Testis (tissue), 2 donors: ENCODE results near the gene COL15A1.

Experiments
- POLR2A ChIP-seq: fragments of 450-650 bp; IDR thresholded peaks from one replicate; pipeline ENCODE4 v1.6.1; 2017; ENCODE audit warnings: antibody characterized with exemption, mild to moderate bottlenecking, moderate library complexity
- TF ChIP-seq, protein P1 (sequence below), 3 experiments: fragments of 450-650 bp in 2 of 3; fragments of 200-600 bp in 1 of 3; sonication (generic) in 1 of 3; IDR thresholded peaks; one replicate each; pipeline ENCODE4 v1.5.1; 2016 to 2019; ENCODE audit warnings: antibody characterized with exemption in 3 of 3, mild to moderate bottlenecking in 2 of 3, moderate library complexity in 1 of 3

DNA sequence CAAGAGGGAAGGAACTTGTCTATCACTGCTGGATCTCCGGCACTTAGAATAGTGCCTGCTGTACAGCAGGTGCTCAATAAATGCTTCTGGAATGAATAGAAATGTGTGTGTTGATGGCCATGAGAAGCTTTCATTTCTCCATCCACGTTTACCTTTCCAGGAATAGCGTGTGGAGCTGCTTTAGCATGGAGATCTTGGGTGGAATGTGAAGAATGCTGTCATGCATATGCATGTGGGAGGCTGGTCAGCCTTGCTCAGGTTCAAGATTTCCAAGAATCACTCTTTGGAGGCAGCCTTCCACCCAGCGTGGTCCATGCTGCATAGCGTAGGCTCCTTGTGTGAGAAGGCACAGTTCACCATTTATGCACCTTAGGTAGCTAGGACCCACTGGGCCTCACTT, 19.2 kb downstream of the COL15A1 start:
- TF ChIP-seq, protein P1, sequence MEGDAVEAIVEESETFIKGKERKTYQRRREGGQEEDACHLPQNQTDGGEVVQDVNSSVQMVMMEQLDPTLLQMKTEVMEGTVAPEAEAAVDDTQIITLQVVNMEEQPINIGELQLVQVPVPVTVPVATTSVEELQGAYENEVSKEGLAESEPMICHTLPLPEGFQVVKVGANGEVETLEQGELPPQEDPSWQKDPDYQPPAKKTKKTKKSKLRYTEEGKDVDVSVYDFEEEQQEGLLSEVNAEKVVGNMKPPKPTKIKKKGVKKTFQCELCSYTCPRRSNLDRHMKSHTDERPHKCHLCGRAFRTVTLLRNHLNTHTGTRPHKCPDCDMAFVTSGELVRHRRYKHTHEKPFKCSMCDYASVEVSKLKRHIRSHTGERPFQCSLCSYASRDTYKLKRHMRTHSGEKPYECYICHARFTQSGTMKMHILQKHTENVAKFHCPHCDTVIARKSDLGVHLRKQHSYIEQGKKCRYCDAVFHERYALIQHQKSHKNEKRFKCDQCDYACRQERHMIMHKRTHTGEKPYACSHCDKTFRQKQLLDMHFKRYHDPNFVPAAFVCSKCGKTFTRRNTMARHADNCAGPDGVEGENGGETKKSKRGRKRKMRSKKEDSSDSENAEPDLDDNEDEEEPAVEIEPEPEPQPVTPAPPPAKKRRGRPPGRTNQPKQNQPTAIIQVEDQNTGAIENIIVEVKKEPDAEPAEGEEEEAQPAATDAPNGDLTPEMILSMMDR (IDR thresholded peaks at IDR 0.05), result no peak
- TF ChIP-seq POLR2A, result no peak
